SK-N-SH treated with all-trans-retinoic acid at 6 μM for 48 hours (cell line): ENCODE measurements around the gene CSRNP3.

Experiments used
- ATAC-seq: fragments of 200-7000 bp; cut with Tn5 transposase; 3 replicates; pipeline ENCODE4 v1.9.1; 2020; ENCODE audit warnings: mild to moderate bottlenecking, moderate library complexity
- ARNTL ChIP-seq: fragments of 450-650 bp; formaldehyde crosslinking; IDR thresholded peaks from 2 replicates; pipeline ENCODE4 v1.5.0; 2020; ENCODE audit warnings: low read depth, mild to moderate bottlenecking, moderate library complexity, borderline replicate concordance
- BACH2 ChIP-seq: fragments of 250-450 bp; sonication (Bioruptor Pico); IDR thresholded peaks from 2 replicates; pipeline ENCODE4 v1.9.0; 2021; ENCODE audit warnings: mild to moderate bottlenecking, borderline replicate concordance
- CREB5 ChIP-seq: fragments of 250-450 bp; sonication (Bioruptor Pico); IDR thresholded peaks from 2 replicates; pipeline ENCODE4 v1.5.1; 2020; ENCODE audit warnings: low read depth, mild to moderate bottlenecking, moderate library complexity
- CSDC2 ChIP-seq: fragments of 250-450 bp; sonication (Bioruptor Pico); IDR thresholded peaks from 2 replicates; pipeline ENCODE4 v1.5.0; 2020; ENCODE audit warnings: mild to moderate bottlenecking, moderate library complexity
- CSRNP3 ChIP-seq: fragments of 250-450 bp; sonication (Bioruptor Pico); IDR thresholded peaks from 2 replicates; pipeline ENCODE4 v1.5.1; 2021; ENCODE audit warnings: mild to moderate bottlenecking, moderate library complexity
- GLIS3 ChIP-seq: fragments of 250-450 bp; sonication (Bioruptor Pico); IDR thresholded peaks from 2 replicates; pipeline ENCODE4 v1.5.0; 2020; ENCODE audit warnings: mild to moderate bottlenecking, moderate library complexity
- ISL1 ChIP-seq: fragments of 250-450 bp; sonication (Bioruptor Pico); IDR thresholded peaks from 2 replicates; pipeline ENCODE4 v2.1.2; 2022; ENCODE audit warnings: mild to moderate bottlenecking, moderate library complexity
- OSR1 ChIP-seq: fragments of 250-450 bp; sonication (Bioruptor Pico); IDR thresholded peaks from 2 replicates; pipeline ENCODE4 v1.8.0; 2022; ENCODE audit warnings: moderate library complexity, mild to moderate bottlenecking, inconsistent platforms
- PATZ1 ChIP-seq: fragments of 250-450 bp; sonication (Bioruptor Pico); IDR thresholded peaks from 2 replicates; pipeline ENCODE4 v1.8.0; 2020; ENCODE audit warnings: mild to moderate bottlenecking, moderate library complexity, borderline replicate concordance
- POU6F1 ChIP-seq: fragments of 250-450 bp; sonication (Bioruptor Pico); IDR thresholded peaks from 2 replicates; pipeline ENCODE4 v1.8.0; 2021; ENCODE audit warnings: low read depth, mild to moderate bottlenecking, moderate library complexity, borderline replicate concordance
- PPARA ChIP-seq: fragments of 250-450 bp; sonication (Bioruptor Pico); IDR thresholded peaks from 2 replicates; pipeline ENCODE4 v1.5.0; 2020; ENCODE audit warnings: mild to moderate bottlenecking, borderline replicate concordance
- SNAI2 ChIP-seq: fragments of 250-450 bp; sonication (Bioruptor Pico); IDR thresholded peaks from 2 replicates; pipeline ENCODE4 v1.5.0; 2020; ENCODE audit warnings: mild to moderate bottlenecking, moderate library complexity
- TOX ChIP-seq: fragments of 250-450 bp; sonication (Bioruptor Pico); IDR thresholded peaks from 2 replicates; pipeline ENCODE4 v1.8.0; 2021; ENCODE audit warnings: mild to moderate bottlenecking, moderate library complexity, borderline replicate concordance
- TSHZ2 ChIP-seq: fragments of 250-450 bp; sonication (Bioruptor Pico); IDR thresholded peaks from 2 replicates; pipeline ENCODE4 v1.5.0; 2020; ENCODE audit warnings: mild to moderate bottlenecking, moderate library complexity
- ZC3H10 ChIP-seq: fragments of 250-450 bp; sonication (Bioruptor Pico); IDR thresholded peaks from 2 replicates; pipeline ENCODE4 v1.5.1; 2021; ENCODE audit warnings: mild to moderate bottlenecking, moderate library complexity
- ZFP3 ChIP-seq: fragments of 250-450 bp; sonication (Bioruptor Pico); IDR thresholded peaks from 2 replicates; pipeline ENCODE4 v1.5.0; 2020; ENCODE audit warnings: mild to moderate bottlenecking, moderate library complexity
- ZNF70 ChIP-seq: fragments of 450-650 bp; formaldehyde crosslinking; IDR thresholded peaks from 2 replicates; pipeline ENCODE4 v1.5.0; 2020; ENCODE audit warnings: mild to moderate bottlenecking, moderate library complexity

CSRNP3 gene

GRCh38 chr2:165647409-165647808 lies 177.9 kb downstream of the CSRNP3 start (continued):
- no peak for TF ChIP-seq CSRNP3 (CRISPR knock-in tag)
- no peak for TF ChIP-seq ZNF70 (CRISPR knock-in tag)
- TF ChIP-seq OSR1 (CRISPR knock-in tag): no peak
- TF ChIP-seq, all 23 proteins: peak for 0

GRCh38 chr2:165648801-165649200 lies 179.3 kb downstream of the CSRNP3 start:
- no peak for TF ChIP-seq TOX (CRISPR knock-in tag)
- ATAC-seq: no peak

- no peak for ATAC-seq
- no peak for TF ChIP-seq CSDC2 (CRISPR knock-in tag)
- no peak for TF ChIP-seq PPARA (CRISPR knock-in tag)
- no peak for TF ChIP-seq ZC3H10
- no peak for TF ChIP-seq PATZ1
- TF ChIP-seq POU6F1 (CRISPR knock-in tag): no peak
- TF ChIP-seq OSR1 (CRISPR knock-in tag): no peak
- no peak for TF ChIP-seq SNAI2 (CRISPR knock-in tag)
- TF ChIP-seq ARNTL (CRISPR knock-in tag): no peak
- no peak for TF ChIP-seq TOX (CRISPR knock-in tag)
- no peak for TF ChIP-seq ISL1 (CRISPR knock-in tag)
- TF ChIP-seq BACH2 (CRISPR knock-in tag): no peak
- TF ChIP-seq CREB5: no peak
- TF ChIP-seq GLIS3 (CRISPR knock-in tag): no peak
- no peak for TF ChIP-seq TSHZ2 (CRISPR knock-in tag)
These were observed 181.7 kb downstream of the CSRNP3 start for GRCh38 chr2:165651233-165651632.

- ATAC-seq: no peak
These were observed 186.2 kb downstream of the CSRNP3 start for GRCh38 chr2:165655661-165656060.

More at GRCh38 chr2:165655661-165656060, 186.2 kb downstream of the CSRNP3 start:
- TF ChIP-seq ZFP3 (CRISPR knock-in tag) (no peak), TSHZ2 (CRISPR knock-in tag) (no peak)
